ENCODE data around the gene A3GALT2. TPM values are rescaled to one million over a fixed set of nuclear protein-coding genes. Genes with fewer than 3 reads are reported as not detected.
A peak's percentile ranks its signal among the peaks of the same experiment; 100 is the strongest.

A3GALT2 gene
- total RNA-seq, 1 donor from 2014 or later: not detected

GRCh38 chr1:33347650-33347992 lies 26.7 kb upstream of the A3GALT2 start:
- Histone ChIP-seq H3K4me3 (ENCODE audit: low read depth, low read length) (peak overlapping the region; percentile 75), H3K27me3 (ENCODE audit: control insufficient read depth, insufficient read depth, low read length) (no peaks in the 10 kb centered on the region), H3K36me3 (ENCODE audit: control insufficient read depth, insufficient read depth, low read length) (no peaks in the 10 kb centered on the region)
- no peak for DNase-seq (ENCODE audit: low read depth)
- TF ChIP-seq, protein P1, sequence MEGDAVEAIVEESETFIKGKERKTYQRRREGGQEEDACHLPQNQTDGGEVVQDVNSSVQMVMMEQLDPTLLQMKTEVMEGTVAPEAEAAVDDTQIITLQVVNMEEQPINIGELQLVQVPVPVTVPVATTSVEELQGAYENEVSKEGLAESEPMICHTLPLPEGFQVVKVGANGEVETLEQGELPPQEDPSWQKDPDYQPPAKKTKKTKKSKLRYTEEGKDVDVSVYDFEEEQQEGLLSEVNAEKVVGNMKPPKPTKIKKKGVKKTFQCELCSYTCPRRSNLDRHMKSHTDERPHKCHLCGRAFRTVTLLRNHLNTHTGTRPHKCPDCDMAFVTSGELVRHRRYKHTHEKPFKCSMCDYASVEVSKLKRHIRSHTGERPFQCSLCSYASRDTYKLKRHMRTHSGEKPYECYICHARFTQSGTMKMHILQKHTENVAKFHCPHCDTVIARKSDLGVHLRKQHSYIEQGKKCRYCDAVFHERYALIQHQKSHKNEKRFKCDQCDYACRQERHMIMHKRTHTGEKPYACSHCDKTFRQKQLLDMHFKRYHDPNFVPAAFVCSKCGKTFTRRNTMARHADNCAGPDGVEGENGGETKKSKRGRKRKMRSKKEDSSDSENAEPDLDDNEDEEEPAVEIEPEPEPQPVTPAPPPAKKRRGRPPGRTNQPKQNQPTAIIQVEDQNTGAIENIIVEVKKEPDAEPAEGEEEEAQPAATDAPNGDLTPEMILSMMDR (IDR thresholded peaks at IDR 0.05; ENCODE audit: insufficient read depth, low read length, poor library complexity, severe bottlenecking): no peak

- TF ChIP-seq, protein P1 (IDR thresholded peaks at IDR 0.05; ENCODE audit: insufficient read depth, low read length, poor library complexity, severe bottlenecking): no peak
- H3K27me3 ChIP-seq (ENCODE audit: control insufficient read depth, insufficient read depth, low read length): no peaks in the 10 kb centered on the region
- H3K36me3 ChIP-seq (ENCODE audit: control insufficient read depth, insufficient read depth, low read length): no peaks in the 10 kb centered on the region
- DNase-seq (ENCODE audit: low read depth): peak; percentile 74
- H3K4me3 ChIP-seq (ENCODE audit: low read depth, low read length): peak overlapping the region; percentile 75
Observed at GRCh38 chr1:33346927-33347649, 26.2 kb upstream of the A3GALT2 start.

DNA sequence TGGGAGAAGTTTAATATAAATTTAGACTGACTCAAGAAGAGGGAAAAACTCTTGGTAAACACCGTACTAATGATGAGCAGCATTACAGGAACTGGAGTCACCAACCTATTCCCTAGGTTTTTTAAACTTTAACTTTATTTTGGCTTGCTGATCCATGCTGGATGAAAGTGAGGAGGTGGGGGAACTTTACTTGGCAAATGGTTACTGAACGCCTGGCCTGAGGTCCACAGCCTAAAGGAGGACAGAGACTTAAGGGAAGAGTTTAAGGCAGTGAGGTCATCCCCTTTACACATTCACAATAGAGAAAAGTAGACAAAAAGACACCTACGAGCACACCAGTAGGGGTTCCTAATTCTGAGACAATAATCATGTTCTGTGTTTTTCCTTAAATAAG lies 25.6 kb upstream of the A3GALT2 start:
- Histone ChIP-seq H3K36me3 (ENCODE audit: control insufficient read depth, insufficient read depth, low read length) (no peaks in the 10 kb centered on the region), H3K4me3 (ENCODE audit: low read depth, low read length) (peak overlapping the region; percentile 15), H3K27me3 (ENCODE audit: control insufficient read depth, insufficient read depth, low read length) (no peaks in the 10 kb centered on the region)
- TF ChIP-seq, protein P1 (IDR thresholded peaks at IDR 0.05; ENCODE audit: insufficient read depth, low read length, poor library complexity, severe bottlenecking): no peak
- no peak for DNase-seq (ENCODE audit: low read depth)

DNA sequence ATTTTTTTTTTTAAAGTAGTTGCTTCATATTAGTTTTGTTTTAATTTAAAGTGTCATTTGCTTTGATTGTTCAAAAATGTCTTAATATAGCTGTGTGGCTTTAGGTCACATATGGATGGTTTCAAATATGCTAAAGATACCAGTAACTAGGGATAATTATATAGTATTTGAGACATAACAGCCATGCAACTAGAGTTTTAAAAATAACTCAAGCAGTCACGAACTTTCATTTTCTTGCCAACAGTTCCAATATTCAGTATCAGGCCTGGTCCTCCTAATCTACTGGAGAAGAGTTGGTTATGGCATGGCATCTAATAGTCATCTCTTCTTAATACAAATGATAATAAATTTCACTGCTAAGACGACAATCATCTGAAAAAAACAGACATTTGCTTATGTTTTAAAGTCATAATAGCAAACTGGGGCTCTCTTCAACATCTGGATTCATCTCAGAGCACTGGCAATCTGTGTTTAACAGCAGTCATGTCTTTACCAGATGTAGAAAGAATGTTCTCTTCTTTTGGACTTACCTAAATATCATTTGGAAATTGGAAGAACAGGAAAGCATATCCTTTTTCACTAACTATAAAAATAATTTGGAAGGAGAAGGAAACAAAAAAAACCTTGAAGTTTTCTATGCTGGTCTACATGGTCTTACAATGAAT lies 24.1 kb upstream of the A3GALT2 start:
- TF ChIP-seq, protein P1 (IDR thresholded peaks at IDR 0.05; ENCODE audit: insufficient read depth, low read length, poor library complexity, severe bottlenecking): no peak
- H3K4me3 ChIP-seq (ENCODE audit: low read depth, low read length): no peak overlapping the region
- DNase-seq (ENCODE audit: low read depth): no peak
- no peaks in the 10 kb centered on the region for H3K36me3 ChIP-seq (ENCODE audit: control insufficient read depth, insufficient read depth, low read length)
- H3K27me3 ChIP-seq (ENCODE audit: control insufficient read depth, insufficient read depth, low read length): no peaks in the 10 kb centered on the region

GRCh38 chr1:33343539-33343938 lies 22.6 kb upstream of the A3GALT2 start:
- Histone ChIP-seq H3K27me3 (ENCODE audit: control insufficient read depth, insufficient read depth, low read length) (no peaks in the 10 kb centered on the region), H3K36me3 (ENCODE audit: control insufficient read depth, insufficient read depth, low read length) (no peaks in the 10 kb centered on the region), H3K4me3 (ENCODE audit: low read depth, low read length) (no peak overlapping the region)
- no peak for DNase-seq (ENCODE audit: low read depth)
- TF ChIP-seq, protein P1 (IDR thresholded peaks at IDR 0.05; ENCODE audit: insufficient read depth, low read length, poor library complexity, severe bottlenecking): no peak
